HG02623 (cell line): Measurements from ENCODE around the gene BCL2A1.
"Not testable (repeated sequence)": the region's sequence is repeated elsewhere in the genome, so short reads cannot be mapped to it uniquely, and the experiment has no call there.

Experiments used
- ATAC-seq: cut with Tn5 transposase; IDR thresholded peaks from one replicate; pipeline ENCODE4 v1.9.1; 2021; ENCODE audit warnings: moderate library complexity; ENCODE audit not compliant: unreplicated experiment

The BCL2A1 gene

GRCh38 chr15:79962178-79962577 lies 8.8 kb downstream of the BCL2A1 start:
- ATAC-seq, result no peak

- ATAC-seq, result no peak
Observed at GRCh38 chr15:79960502-79961212, 10.3 kb downstream of the BCL2A1 start.

GRCh38 chr15:79957741-79958140 lies 13.3 kb downstream of the BCL2A1 start:
- no peak for ATAC-seq

- no peak for ATAC-seq
Observed at GRCh38 chr15:79956354-79956939, 14.5 kb downstream of the BCL2A1 start.

- no peak for ATAC-seq
Observed at GRCh38 chr15:79954661-79955060, 16.3 kb downstream of the BCL2A1 start.

DNA sequence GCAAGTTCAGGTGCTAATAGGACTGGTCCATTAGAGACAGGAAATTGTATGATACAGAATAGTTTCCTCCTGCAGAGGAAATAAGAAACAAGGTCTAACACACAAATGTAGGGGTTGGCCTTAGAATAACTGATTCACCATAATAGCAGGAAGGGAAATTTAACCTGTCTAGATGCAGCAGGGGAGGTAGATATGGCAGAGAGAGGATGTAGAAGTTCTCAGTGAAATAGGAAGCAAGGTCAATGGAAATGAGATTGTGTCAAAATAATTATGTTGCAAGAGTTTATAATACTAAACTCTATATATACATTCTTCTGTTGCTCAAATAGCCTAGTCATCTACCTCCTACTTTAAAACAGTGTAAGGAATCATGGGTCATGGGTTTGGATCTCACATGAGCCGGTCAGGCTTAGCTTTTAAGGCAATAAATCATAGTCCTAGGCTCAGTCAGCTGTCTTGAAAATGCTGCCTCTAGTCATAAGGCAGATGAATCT lies 17.0 kb downstream of the BCL2A1 start:
- no peak for ATAC-seq

DNA sequence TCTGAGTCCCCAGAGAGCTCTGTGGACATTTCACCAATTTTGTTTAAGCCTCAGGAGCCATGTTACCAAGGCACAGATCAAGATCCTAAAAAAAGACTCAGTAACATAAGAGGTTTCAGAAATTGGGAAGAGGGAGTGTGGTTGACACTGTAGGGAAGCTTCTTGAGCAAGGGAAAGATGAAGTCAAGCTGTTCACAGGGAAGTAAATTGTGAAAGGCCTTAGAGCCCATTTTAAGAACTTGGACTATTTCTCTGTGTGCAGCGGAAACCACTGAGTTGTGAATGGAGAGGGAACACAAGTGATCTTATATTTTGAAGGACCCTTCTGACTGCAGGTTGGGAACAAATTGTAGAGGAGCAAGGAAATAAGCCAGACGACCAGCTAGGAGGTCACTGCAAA lies 18.7 kb downstream of the BCL2A1 start:
- no peak for ATAC-seq

- no peak for ATAC-seq
Observed at GRCh38 chr15:79950247-79950646, 20.7 kb downstream of the BCL2A1 start.

- no peak for ATAC-seq
Observed at GRCh38 chr15:79948761-79949160, 22.2 kb downstream of the BCL2A1 start.

DNA sequence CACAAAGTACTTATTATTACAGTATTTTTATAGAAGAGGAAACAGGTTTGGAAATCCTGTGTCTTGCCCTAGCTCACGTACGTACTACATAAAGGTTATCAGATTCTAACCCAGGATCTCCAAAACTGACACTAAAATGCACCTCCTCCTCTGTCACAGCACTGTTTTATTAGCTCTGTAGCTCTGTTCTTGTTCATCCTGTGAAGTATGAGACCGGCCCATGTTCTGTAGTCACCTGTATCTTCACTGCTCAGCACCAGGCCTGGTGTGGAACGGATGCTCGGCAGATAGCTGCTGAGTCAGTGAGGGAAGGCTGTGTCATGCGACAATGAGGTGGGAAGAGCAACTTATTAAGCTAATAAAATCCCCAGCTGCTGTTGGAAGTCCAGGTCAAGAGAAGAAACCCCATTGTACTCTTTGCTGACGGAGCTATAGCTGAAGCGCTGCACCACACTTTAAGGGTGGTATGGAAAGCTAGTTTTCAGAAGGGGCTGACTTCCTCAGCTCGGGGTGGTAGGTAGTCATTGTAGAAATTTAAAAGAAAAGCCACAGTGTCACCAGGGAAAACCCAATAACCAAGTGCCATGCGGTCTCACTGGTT lies 22.8 kb downstream of the BCL2A1 start:
- no peak for ATAC-seq

DNA sequence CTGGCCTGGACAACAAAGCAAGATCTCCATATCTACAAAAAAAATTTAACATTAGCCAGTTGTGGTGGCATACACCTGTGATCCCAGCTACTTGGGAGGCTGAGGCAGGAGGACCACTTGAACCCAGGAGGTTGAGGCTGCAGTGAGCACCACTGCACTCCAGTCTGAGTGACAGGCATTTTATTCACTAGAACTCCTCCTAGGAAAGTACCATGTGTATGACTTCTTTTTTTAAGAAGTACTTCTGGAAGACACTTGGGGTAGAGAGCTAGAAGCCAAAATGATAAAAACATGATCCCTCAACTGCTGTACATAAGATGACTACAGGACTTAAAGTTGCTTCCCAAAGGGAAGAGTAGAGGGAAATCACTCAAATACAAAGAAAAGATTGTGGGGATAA lies 24.0 kb downstream of the BCL2A1 start:
- no peak for ATAC-seq

GRCh38 chr15:79944622-79945021 lies 26.4 kb downstream of the BCL2A1 start:
- no peak for ATAC-seq

GRCh38 chr15:79943820-79944219 lies 27.2 kb downstream of the BCL2A1 start:
- peak; percentile 51 for ATAC-seq

DNA sequence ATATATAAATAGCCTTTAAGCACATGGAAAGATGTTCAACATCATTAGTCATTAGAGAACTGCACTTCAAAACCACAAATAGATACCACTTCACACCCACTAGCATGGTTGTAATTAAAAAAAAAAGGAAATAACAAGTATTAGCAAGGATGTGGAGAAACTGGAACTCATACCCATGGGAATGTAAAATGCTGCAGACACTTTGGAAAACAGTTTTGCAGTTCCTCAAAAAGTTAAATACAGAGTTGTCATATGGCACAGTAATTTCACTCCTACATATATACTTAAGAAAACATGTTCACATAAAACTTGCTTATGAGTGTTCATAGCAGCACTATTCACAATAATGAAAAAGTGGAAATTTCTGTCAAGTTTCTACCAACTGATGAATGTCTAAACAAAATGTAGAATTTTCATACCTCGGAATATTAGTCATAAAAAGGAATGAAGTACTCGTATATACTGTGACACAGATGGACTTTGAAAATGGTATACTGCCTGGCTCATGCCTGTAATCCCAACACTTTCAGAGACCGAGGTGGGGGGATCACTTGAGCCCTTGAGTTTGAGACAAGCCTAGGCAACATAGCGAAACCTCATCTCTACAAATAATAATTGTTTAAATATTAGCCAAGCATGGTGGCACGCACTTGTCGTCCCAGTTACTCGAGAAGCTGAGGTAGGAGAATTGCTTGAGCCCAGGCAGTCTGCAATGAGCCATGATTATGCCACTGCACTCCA lies 28.1 kb downstream of the BCL2A1 start:
- no peak for ATAC-seq

- ATAC-seq, result no peak
Observed at GRCh38 chr15:79939399-79939798, 31.6 kb downstream of the BCL2A1 start.

GRCh38 chr15:79938143-79938542 lies 32.9 kb downstream of the BCL2A1 start:
- ATAC-seq, result no peak

- ATAC-seq, result not testable (repeated sequence)
Observed at GRCh38 chr15:79935556-79936201, 35.3 kb downstream of the BCL2A1 start.

DNA sequence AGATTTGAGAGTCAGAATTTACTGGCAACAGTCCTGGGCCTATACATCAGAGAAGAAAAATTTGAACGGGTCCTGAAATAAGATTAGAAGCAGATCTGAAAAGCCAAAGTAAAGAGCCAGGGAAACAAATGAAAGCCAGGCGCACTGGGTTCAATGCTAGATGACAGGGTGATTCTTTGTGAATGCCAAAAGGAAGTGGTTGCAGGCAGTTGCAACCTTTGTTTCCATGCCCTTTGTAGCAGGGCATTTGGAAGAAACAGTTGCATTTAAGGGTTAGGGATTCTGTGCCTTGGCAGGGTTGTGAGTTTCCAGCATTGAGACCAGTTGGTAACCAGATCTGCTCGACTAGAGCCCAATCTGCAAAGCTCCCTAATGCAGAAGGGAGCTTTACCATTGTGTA lies 37.8 kb downstream of the BCL2A1 start:
- ATAC-seq, result no peak

DNA sequence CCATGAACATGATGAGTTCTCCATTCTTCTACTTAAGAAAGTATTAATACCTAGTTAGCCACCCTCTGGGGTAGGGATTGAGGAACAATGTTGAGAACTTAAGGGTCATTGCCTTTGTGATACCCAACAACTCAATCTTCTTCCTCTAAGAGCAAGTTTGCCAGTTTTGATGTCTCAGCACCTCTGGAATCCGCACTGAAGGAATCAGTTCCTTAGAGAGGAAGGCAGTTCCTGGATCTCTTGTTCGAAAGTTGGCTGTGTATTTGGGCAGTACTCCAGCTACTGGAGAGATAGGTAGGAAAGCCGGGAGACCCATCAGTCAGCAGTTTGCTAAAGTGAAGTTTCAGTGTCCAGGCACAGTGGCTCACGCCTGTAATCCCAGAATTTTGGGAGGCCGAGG lies 38.5 kb downstream of the BCL2A1 start:
- no peak for ATAC-seq

- ATAC-seq, result no peak
Observed at GRCh38 chr15:79930516-79930915, 40.5 kb downstream of the BCL2A1 start.

- no peak for ATAC-seq
Observed at GRCh38 chr15:79929412-79929811, 41.6 kb downstream of the BCL2A1 start.
